Dendritic cell treated with granulocyte-macrophage colony-stimulating factor and Interleukin-4, amounts not matched to agents 40 ng/mL and 50 ng/mL, for 4 days (primary cell): Measurements from ENCODE around the gene ABCA2.

Experiments used
- H3K27ac Mint-ChIP-seq: one replicate; pipeline ENCODE4 v1.8.0; 2022; ENCODE audit warnings: mild to moderate bottlenecking, mixed read lengths
- H3K27me3 Mint-ChIP-seq: one replicate; pipeline ENCODE4 v1.8.0; 2022; ENCODE audit warnings: mild to moderate bottlenecking, mixed read lengths
- H3K36me3 Mint-ChIP-seq: one replicate; pipeline ENCODE4 v1.8.0; 2022; ENCODE audit warnings: low read depth, mixed read lengths
- H3K4me1 Mint-ChIP-seq: one replicate; pipeline ENCODE4 v1.8.0; 2022; ENCODE audit warnings: low read depth, mixed read lengths
- H3K4me3 Mint-ChIP-seq: one replicate; pipeline ENCODE4 v1.8.0; 2022; ENCODE audit warnings: mild to moderate bottlenecking, moderate library complexity, mixed read lengths
- H3K9me3 Mint-ChIP-seq: one replicate; pipeline ENCODE4 v1.8.0; 2022; ENCODE audit warnings: mixed read lengths
- intact Hi-C: fragments of 100-400 bp; cut with micrococcal nuclease; formaldehyde crosslinking; loops from one replicate; pipeline ENCODE4 v1.15.0; 2022

The ABCA2 gene

GRCh38 chr9:137055385-137056364 lies 27.6 kb upstream of the ABCA2 start:
- Mint-ChIP-seq H3K27me3 (peaks cover 73% of the 10 kb centered on the region), H3K4me3 (no peak overlapping the region), H3K4me1 (peaks cover 8% of the 10 kb centered on the region), H3K9me3 (no peaks in the 10 kb centered on the region), H3K27ac (no peak overlapping the region), H3K36me3 (no peaks in the 10 kb centered on the region)
- intact Hi-C loops: no loop called here

GRCh38 chr9:137054932-137055384 lies 26.9 kb upstream of the ABCA2 start:
- Mint-ChIP-seq H3K4me1 (peaks cover 6% of the 10 kb centered on the region), H3K36me3 (no peaks in the 10 kb centered on the region), H3K27ac (no peak overlapping the region), H3K27me3 (peaks cover 75% of the 10 kb centered on the region), H3K9me3 (no peaks in the 10 kb centered on the region), H3K4me3 (no peak overlapping the region)
- intact Hi-C loops: no loop called here

GRCh38 chr9:137053944-137054931 lies 26.2 kb upstream of the ABCA2 start, which contains the start of gene ENTPD2:
Gene ENTPD2 (minus strand): TSS chr9:137054061. CDS start chr9:137053997, 64 bp downstream.
- Mint-ChIP-seq H3K4me1 (peaks cover 6% of the 10 kb centered on the region), H3K9me3 (no peaks in the 10 kb centered on the region), H3K27me3 (peaks cover 82% of the 10 kb centered on the region), H3K4me3 (peak within 1 kb of the TSS; percentile 9), H3K27ac (no peak within 1 kb of the TSS), H3K36me3 (no peaks in the 10 kb centered on the region)
- intact Hi-C loops: no loop called here

GRCh38 chr9:137052998-137053943 lies 25.2 kb upstream of the ABCA2 start:
- no peak overlapping the region for H3K27ac Mint-ChIP-seq
- H3K9me3 Mint-ChIP-seq: no peaks in the 10 kb centered on the region
- H3K36me3 Mint-ChIP-seq: no peaks in the 10 kb centered on the region
- H3K4me3 Mint-ChIP-seq: peak overlapping the region; percentile 9
- peaks cover 6% of the 10 kb centered on the region for H3K4me1 Mint-ChIP-seq
- H3K27me3 Mint-ChIP-seq: peaks cover 80% of the 10 kb centered on the region
- intact Hi-C loops: no loop called here

- no peak overlapping the region for H3K4me3 Mint-ChIP-seq
- intact Hi-C loops: no loop called here
- peaks cover 87% of the 10 kb centered on the region for H3K27me3 Mint-ChIP-seq
- peaks cover 6% of the 10 kb centered on the region for H3K4me1 Mint-ChIP-seq
- H3K36me3 Mint-ChIP-seq: no peaks in the 10 kb centered on the region
- H3K9me3 Mint-ChIP-seq: no peaks in the 10 kb centered on the region
- H3K27ac Mint-ChIP-seq: no peak overlapping the region
These were observed 24.3 kb upstream of the ABCA2 start for GRCh38 chr9:137052293-137052692.

GRCh38 chr9:137051145-137051724 lies 23.2 kb upstream of the ABCA2 start:
- Mint-ChIP-seq H3K27ac (no peak overlapping the region), H3K36me3 (no peaks in the 10 kb centered on the region), H3K4me1 (peaks cover 10% of the 10 kb centered on the region), H3K27me3 (peaks cover 90% of the 10 kb centered on the region), H3K4me3 (no peak overlapping the region), H3K9me3 (no peaks in the 10 kb centered on the region)
- intact Hi-C loops: no loop called here

GRCh38 chr9:137050570-137050969 lies 22.5 kb upstream of the ABCA2 start:
- H3K4me1 Mint-ChIP-seq: peaks cover 11% of the 10 kb centered on the region
- peaks cover 88% of the 10 kb centered on the region for H3K27me3 Mint-ChIP-seq
- no peak overlapping the region for H3K27ac Mint-ChIP-seq
- no peaks in the 10 kb centered on the region for H3K9me3 Mint-ChIP-seq
- no peaks in the 10 kb centered on the region for H3K36me3 Mint-ChIP-seq
- intact Hi-C loops: no loop called here
- no peak overlapping the region for H3K4me3 Mint-ChIP-seq

- no peaks in the 10 kb centered on the region for H3K36me3 Mint-ChIP-seq
- H3K27me3 Mint-ChIP-seq: peaks cover 88% of the 10 kb centered on the region
- H3K4me1 Mint-ChIP-seq: peaks cover 18% of the 10 kb centered on the region
- H3K27ac Mint-ChIP-seq: no peak overlapping the region
- H3K4me3 Mint-ChIP-seq: no peak overlapping the region
- H3K9me3 Mint-ChIP-seq: no peaks in the 10 kb centered on the region
- intact Hi-C loops: loop anchor here (5.0 kb wide), 1 partner anchor 178 kb away; the partner anchor contains the start of genes CYSRT1 and RNF224
These were observed 21.8 kb upstream of the ABCA2 start for GRCh38 chr9:137049544-137050449.

GRCh38 chr9:137048655-137049543 lies 20.9 kb upstream of the ABCA2 start:
- intact Hi-C loops: loop anchor here (5.0 kb wide), 1 partner anchor 178 kb away; the partner anchor contains the start of genes CYSRT1 and RNF224
- Mint-ChIP-seq H3K9me3 (no peaks in the 10 kb centered on the region), H3K27me3 (peaks cover 91% of the 10 kb centered on the region), H3K4me3 (no peak overlapping the region), H3K4me1 (peaks cover 27% of the 10 kb centered on the region), H3K27ac (no peak overlapping the region), H3K36me3 (no peaks in the 10 kb centered on the region)

- peak within 1 kb of the TSS; percentile 65 for H3K4me3 Mint-ChIP-seq
- intact Hi-C loops: loop anchor here (2.0 to 5.0 kb wide), 2 partner anchors 19 to 181 kb away; partner anchors contain the start of genes CYSRT1 and RNF224
- no peaks in the 10 kb centered on the region for H3K9me3 Mint-ChIP-seq
These were observed 18.2 kb upstream of the ABCA2 start, which contains the start of gene NPDC1 for GRCh38 chr9:137046088-137046787. Gene NPDC1 (minus strand): TSS chr9:137046177. CDS start chr9:137045989, 188 bp downstream.

More at GRCh38 chr9:137046088-137046787, 18.2 kb upstream of the ABCA2 start, which contains the start of gene NPDC1:
- H3K27ac Mint-ChIP-seq: no peak within 1 kb of the TSS
- peaks cover 88% of the 10 kb centered on the region for H3K27me3 Mint-ChIP-seq
- H3K4me1 Mint-ChIP-seq: peaks cover 21% of the 10 kb centered on the region
- no peaks in the 10 kb centered on the region for H3K36me3 Mint-ChIP-seq
